ENCODE data around the gene SKIL. TPM values are rescaled to one million over a fixed set of nuclear protein-coding genes. Genes with fewer than 3 reads are reported as not detected.

SKIL gene
- polyA plus RNA-seq (2013, experiment 1 of 2): 65.0 TPM
- polyA plus RNA-seq (2013, experiment 2 of 2): 67.6 TPM

- peak within 1 kb of the TSS; percentile 90 for H3K9ac ChIP-seq (ENCODE audit: low read depth, low read length)
- H3K9me3 ChIP-seq (ENCODE audit: insufficient read depth, low read depth, low read length): no peaks in the 10 kb centered on the region
- H3K4me3 ChIP-seq (ENCODE audit: low read length): peak within 1 kb of the TSS; percentile 96
- under 1% methylated on average over 115 of the region's 124 CpGs for whole genome bisulfite sequencing
- H3K27ac ChIP-seq (ENCODE audit: low read depth, low read length): peak within 1 kb of the TSS; percentile 98
- no peaks in the 10 kb centered on the region for H3K27me3 ChIP-seq (ENCODE audit: insufficient read depth, low read length)
- H3K4me1 ChIP-seq (ENCODE audit: insufficient read depth, low read length): peaks cover 46% of the 10 kb centered on the region
- peaks cover 28% of the 10 kb centered on the region for H3K36me3 ChIP-seq (ENCODE audit: insufficient read depth, low read length)
Observed at GRCh38 chr3:170357176-170358041, at the start of gene SKIL. SKIL (plus strand) TSS chr3:170357715; CDS start chr3:170360332, 2,617 bp downstream.

GRCh38 chr3:170309046-170309445 lies 48.5 kb upstream of the SKIL start:
- no peaks in the 10 kb centered on the region for H3K27me3 ChIP-seq (ENCODE audit: insufficient read depth, low read length)
- peaks cover 10% of the 10 kb centered on the region for H3K36me3 ChIP-seq (ENCODE audit: insufficient read depth, low read length)
- 76% methylated on average over 1 of the region's 1 CpG for WGBS
- H3K4me3 ChIP-seq (ENCODE audit: low read length): no peak overlapping the region
- H3K9me3 ChIP-seq (ENCODE audit: insufficient read depth, low read depth, low read length): no peaks in the 10 kb centered on the region
- H3K9ac ChIP-seq (ENCODE audit: low read depth, low read length): no peak overlapping the region
- no peak overlapping the region for H3K27ac ChIP-seq (ENCODE audit: low read depth, low read length)
- H3K4me1 ChIP-seq (ENCODE audit: insufficient read depth, low read length): no peaks in the 10 kb centered on the region; the same call in 1 of the 2 replicates

- 85% methylated on average over 3 of the region's 3 CpGs for WGBS
- no peak overlapping the region for H3K4me3 ChIP-seq (ENCODE audit: low read length)
- no peaks in the 10 kb centered on the region for H3K36me3 ChIP-seq (ENCODE audit: insufficient read depth, low read length)
- H3K9ac ChIP-seq (ENCODE audit: low read depth, low read length): no peak overlapping the region
- H3K27ac ChIP-seq (ENCODE audit: low read depth, low read length): no peak overlapping the region
- H3K4me1 ChIP-seq (ENCODE audit: insufficient read depth, low read length): peaks cover 28% of the 10 kb centered on the region
- no peaks in the 10 kb centered on the region for H3K9me3 ChIP-seq (ENCODE audit: insufficient read depth, low read depth, low read length)
- no peaks in the 10 kb centered on the region; the same call in 1 of the 2 replicates for H3K27me3 ChIP-seq (ENCODE audit: insufficient read depth, low read length)
Observed at GRCh38 chr3:170317954-170318353, 39.6 kb upstream of the SKIL start.

GRCh38 chr3:170320461-170321121 lies 36.9 kb upstream of the SKIL start:
- 75% methylated on average over 6 of the region's 7 CpGs for WGBS
- H3K27ac ChIP-seq (ENCODE audit: low read depth, low read length): peak overlapping the region; percentile 16; the same call in 1 of the 2 replicates

GRCh38 chr3:170321321-170322034 lies 36.0 kb upstream of the SKIL start:
- no peak overlapping the region for H3K27ac ChIP-seq (ENCODE audit: low read depth, low read length)
- H3K9me3 ChIP-seq (ENCODE audit: insufficient read depth, low read depth, low read length): peaks cover 4% of the 10 kb centered on the region
- 91% methylated on average over 11 of the region's 11 CpGs for WGBS
- H3K4me3 ChIP-seq (ENCODE audit: low read length): no peak overlapping the region
- no peaks in the 10 kb centered on the region for H3K36me3 ChIP-seq (ENCODE audit: insufficient read depth, low read length)
- peaks cover 33% of the 10 kb centered on the region for H3K4me1 ChIP-seq (ENCODE audit: insufficient read depth, low read length)
- H3K27me3 ChIP-seq (ENCODE audit: insufficient read depth, low read length): no peaks in the 10 kb centered on the region; the same call in 1 of the 2 replicates
- H3K9ac ChIP-seq (ENCODE audit: low read depth, low read length): no peak overlapping the region

More at GRCh38 chr3:170320461-170321121, 36.9 kb upstream of the SKIL start:
- Histone ChIP-seq H3K36me3 (ENCODE audit: insufficient read depth, low read length) (no peaks in the 10 kb centered on the region), H3K4me3 (ENCODE audit: low read length) (no peak overlapping the region), H3K9ac (ENCODE audit: low read depth, low read length) (no peak overlapping the region), H3K27me3 (ENCODE audit: insufficient read depth, low read length) (no peaks in the 10 kb centered on the region; the same call in 1 of the 2 replicates), H3K4me1 (ENCODE audit: insufficient read depth, low read length) (peaks cover 33% of the 10 kb centered on the region), H3K9me3 (ENCODE audit: insufficient read depth, low read depth, low read length) (no peaks in the 10 kb centered on the region)

GRCh38 chr3:170322566-170323269 lies 34.8 kb upstream of the SKIL start:
- H3K36me3 ChIP-seq (ENCODE audit: insufficient read depth, low read length): no peaks in the 10 kb centered on the region
- H3K27ac ChIP-seq (ENCODE audit: low read depth, low read length): no peak overlapping the region
- no peak overlapping the region for H3K4me3 ChIP-seq (ENCODE audit: low read length)
- H3K9ac ChIP-seq (ENCODE audit: low read depth, low read length): peak overlapping the region; percentile 30; the same call in 1 of the 2 replicates
- peaks cover 16% of the 10 kb centered on the region for H3K9me3 ChIP-seq (ENCODE audit: insufficient read depth, low read depth, low read length)
- peaks cover 27% of the 10 kb centered on the region for H3K4me1 ChIP-seq (ENCODE audit: insufficient read depth, low read length)
- 70% methylated on average over 9 of the region's 10 CpGs for WGBS
- H3K27me3 ChIP-seq (ENCODE audit: insufficient read depth, low read length): no peaks in the 10 kb centered on the region; the same call in 1 of the 2 replicates

GRCh38 chr3:170323331-170323730 lies 34.2 kb upstream of the SKIL start:
- H3K9ac ChIP-seq (ENCODE audit: low read depth, low read length): no peak overlapping the region
- H3K4me3 ChIP-seq (ENCODE audit: low read length): no peak overlapping the region
- peaks cover 18% of the 10 kb centered on the region for H3K9me3 ChIP-seq (ENCODE audit: insufficient read depth, low read depth, low read length)
- no peak overlapping the region for H3K27ac ChIP-seq (ENCODE audit: low read depth, low read length)
- no peaks in the 10 kb centered on the region; the same call in 1 of the 2 replicates for H3K27me3 ChIP-seq (ENCODE audit: insufficient read depth, low read length)
- WGBS: 72% methylated on average over 6 of the region's 6 CpGs
- H3K36me3 ChIP-seq (ENCODE audit: insufficient read depth, low read length): no peaks in the 10 kb centered on the region
- H3K4me1 ChIP-seq (ENCODE audit: insufficient read depth, low read length): peaks cover 27% of the 10 kb centered on the region

GRCh38 chr3:170324962-170325361 lies 32.6 kb upstream of the SKIL start:
- no peaks in the 10 kb centered on the region for H3K27me3 ChIP-seq (ENCODE audit: insufficient read depth, low read length)
- peaks cover 18% of the 10 kb centered on the region for H3K9me3 ChIP-seq (ENCODE audit: insufficient read depth, low read depth, low read length)
- no peak overlapping the region for H3K9ac ChIP-seq (ENCODE audit: low read depth, low read length)
- 88% methylated on average over 3 of the region's 3 CpGs for WGBS
- H3K27ac ChIP-seq (ENCODE audit: low read depth, low read length): no peak overlapping the region
- H3K36me3 ChIP-seq (ENCODE audit: insufficient read depth, low read length): no peaks in the 10 kb centered on the region
- no peak overlapping the region for H3K4me3 ChIP-seq (ENCODE audit: low read length)
- H3K4me1 ChIP-seq (ENCODE audit: insufficient read depth, low read length): peaks cover 27% of the 10 kb centered on the region

GRCh38 chr3:170327040-170327808 lies 30.3 kb upstream of the SKIL start:
- peaks cover 12% of the 10 kb centered on the region for H3K4me1 ChIP-seq (ENCODE audit: insufficient read depth, low read length)
- H3K4me3 ChIP-seq (ENCODE audit: low read length): no peak overlapping the region
- WGBS: 92% methylated on average over 24 of the region's 24 CpGs
- H3K9me3 ChIP-seq (ENCODE audit: insufficient read depth, low read depth, low read length): peaks cover 18% of the 10 kb centered on the region
- no peak overlapping the region for H3K27ac ChIP-seq (ENCODE audit: low read depth, low read length)
- no peak overlapping the region for H3K9ac ChIP-seq (ENCODE audit: low read depth, low read length)
- H3K36me3 ChIP-seq (ENCODE audit: insufficient read depth, low read length): no peaks in the 10 kb centered on the region
- no peaks in the 10 kb centered on the region for H3K27me3 ChIP-seq (ENCODE audit: insufficient read depth, low read length)
